Measurements from ENCODE around the gene GGTLC1.
"Not testable (repeated sequence)": the region's sequence is repeated elsewhere in the genome, so short reads cannot be mapped to it uniquely, and the experiment has no call there.

DNA sequence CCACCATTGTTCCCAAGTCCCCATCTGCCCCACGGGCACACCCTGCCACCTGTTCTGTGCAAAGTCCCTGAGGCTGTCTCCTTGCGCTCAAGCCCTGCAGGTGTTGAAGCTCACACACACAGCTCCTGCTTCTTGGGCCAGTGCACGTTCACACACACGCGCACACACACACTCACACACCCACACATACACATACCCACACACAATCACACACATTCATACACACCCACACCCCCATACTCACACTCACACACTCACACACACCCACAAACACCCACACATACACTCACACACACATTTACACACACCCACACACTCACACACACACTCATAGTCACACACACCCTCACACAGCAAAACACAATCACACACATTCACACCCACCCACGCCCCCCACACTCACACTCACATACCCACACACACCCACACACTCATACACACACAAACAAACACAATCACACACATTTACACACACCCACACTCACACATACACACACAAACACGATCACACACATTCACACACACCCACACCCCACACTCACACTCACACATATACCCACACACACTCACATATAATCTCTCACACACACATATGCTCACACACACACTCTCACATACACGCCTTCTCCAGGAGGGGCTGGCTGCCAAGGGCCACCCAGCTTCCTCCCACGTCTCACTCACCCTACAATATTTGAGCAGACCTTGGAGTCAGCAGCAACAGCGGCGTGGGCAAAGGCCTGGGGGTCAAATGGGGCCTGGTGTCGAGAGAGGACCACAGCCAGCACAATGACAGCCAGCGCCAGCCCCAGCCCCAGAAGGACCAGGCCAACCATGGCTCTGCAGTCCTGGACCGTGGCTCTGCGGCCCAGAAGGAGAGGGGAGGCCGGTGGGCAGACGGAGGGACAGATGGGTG is 8.4 kb downstream of the GGTLC1 start:
- not testable (repeated sequence) for TF ChIP-seq POLR2A (IDR thresholded peaks at IDR 0.05; ENCODE audit: low read depth)
- TF ChIP-seq, protein P1, sequence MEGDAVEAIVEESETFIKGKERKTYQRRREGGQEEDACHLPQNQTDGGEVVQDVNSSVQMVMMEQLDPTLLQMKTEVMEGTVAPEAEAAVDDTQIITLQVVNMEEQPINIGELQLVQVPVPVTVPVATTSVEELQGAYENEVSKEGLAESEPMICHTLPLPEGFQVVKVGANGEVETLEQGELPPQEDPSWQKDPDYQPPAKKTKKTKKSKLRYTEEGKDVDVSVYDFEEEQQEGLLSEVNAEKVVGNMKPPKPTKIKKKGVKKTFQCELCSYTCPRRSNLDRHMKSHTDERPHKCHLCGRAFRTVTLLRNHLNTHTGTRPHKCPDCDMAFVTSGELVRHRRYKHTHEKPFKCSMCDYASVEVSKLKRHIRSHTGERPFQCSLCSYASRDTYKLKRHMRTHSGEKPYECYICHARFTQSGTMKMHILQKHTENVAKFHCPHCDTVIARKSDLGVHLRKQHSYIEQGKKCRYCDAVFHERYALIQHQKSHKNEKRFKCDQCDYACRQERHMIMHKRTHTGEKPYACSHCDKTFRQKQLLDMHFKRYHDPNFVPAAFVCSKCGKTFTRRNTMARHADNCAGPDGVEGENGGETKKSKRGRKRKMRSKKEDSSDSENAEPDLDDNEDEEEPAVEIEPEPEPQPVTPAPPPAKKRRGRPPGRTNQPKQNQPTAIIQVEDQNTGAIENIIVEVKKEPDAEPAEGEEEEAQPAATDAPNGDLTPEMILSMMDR (IDR thresholded peaks at IDR 0.05) = not testable (repeated sequence)
